ENCODE measurements around the gene CBARP.
A peak's percentile ranks its signal among the peaks of the same experiment; 100 is the strongest.

CBARP gene

DNA sequence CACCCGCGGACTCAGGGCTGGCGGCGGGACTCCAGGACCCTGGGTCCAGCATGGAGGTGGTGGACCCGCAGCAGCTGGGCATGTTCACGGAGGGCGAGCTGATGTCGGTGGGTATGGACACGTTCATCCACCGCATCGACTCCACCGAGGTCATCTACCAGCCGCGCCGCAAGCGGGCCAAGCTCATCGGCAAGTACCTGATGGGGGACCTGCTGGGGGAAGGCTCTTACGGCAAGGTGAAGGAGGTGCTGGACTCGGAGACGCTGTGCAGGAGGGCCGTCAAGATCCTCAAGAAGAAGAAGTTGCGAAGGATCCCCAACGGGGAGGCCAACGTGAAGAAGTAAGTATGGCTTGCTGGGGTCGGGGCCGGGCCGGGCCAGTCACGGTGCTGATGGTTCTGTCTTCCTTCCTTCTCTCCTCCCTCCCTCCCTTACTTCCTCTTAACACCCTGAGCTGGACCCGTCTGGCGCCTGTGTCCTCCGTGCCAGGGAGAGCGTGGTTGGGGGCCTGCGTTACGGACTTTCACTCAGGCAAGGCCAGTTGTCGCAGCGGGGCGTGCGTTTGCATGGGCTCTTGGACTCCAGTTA is 30.8 kb downstream of the CBARP start (continued):
- TF ChIP-seq ZNF449 (tag by site-specific recombination; IDR thresholded peaks at IDR 0.05) (no peak), ZNF785 (tag by site-specific recombination; IDR thresholded peaks at IDR 0.05) (no peak), KLF10 (tag by site-specific recombination; IDR thresholded peaks at IDR 0.05) (no peak), ZBTB17 (tag by site-specific recombination; IDR thresholded peaks at IDR 0.05) (no peak), HOXD13 (CRISPR knock-in tag; IDR thresholded peaks at IDR 0.05; ENCODE audit: borderline replicate concordance) (no peak), SCRT2 (tag by site-specific recombination; IDR thresholded peaks at IDR 0.05) (no peak), ZNF776 (tag by site-specific recombination; IDR thresholded peaks at IDR 0.05; ENCODE audit: borderline replicate concordance) (no peak), ZNF580 (tag by site-specific recombination; IDR thresholded peaks at IDR 0.05) (no peak), SP3 (tag by site-specific recombination; IDR thresholded peaks at IDR 0.05) (no peak), ZBTB8A (tag by site-specific recombination; IDR thresholded peaks at IDR 0.05) (no peak), SP7 (tag by site-specific recombination; IDR thresholded peaks at IDR 0.05) (no peak), ZNF114 (tag by site-specific recombination; IDR thresholded peaks at IDR 0.05) (no peak), ZNF768 (tag by site-specific recombination; IDR thresholded peaks at IDR 0.05) (no peak), ZNF426 (tag by site-specific recombination; IDR thresholded peaks at IDR 0.05) (no peak), ZNF423 (tag by site-specific recombination; IDR thresholded peaks at IDR 0.05) (no peak), ZBTB7A (tag by site-specific recombination; IDR thresholded peaks at IDR 0.05; ENCODE audit: low read depth) (no peak), ZNF843 (tag by site-specific recombination; IDR thresholded peaks at IDR 0.05) (no peak), BCL11B (tag by site-specific recombination; IDR thresholded peaks at IDR 0.05; ENCODE audit: low read depth) (no peak), ZNF341 (tag by site-specific recombination; IDR thresholded peaks at IDR 0.05; ENCODE audit: low read depth) (peak; percentile 86), OSR2 (tag by site-specific recombination; IDR thresholded peaks at IDR 0.05) (no peak), ZNF555 (tag by site-specific recombination; conservative IDR thresholded peaks at IDR 0.05) (no peak), ZNF302 (tag by site-specific recombination; IDR thresholded peaks at IDR 0.05; ENCODE audit: low read depth) (no peak), ZNF660 (tag by site-specific recombination; IDR thresholded peaks at IDR 0.05) (no peak), KLF16 (tag by site-specific recombination; IDR thresholded peaks at IDR 0.05) (no peak), ZNF830 (tag by site-specific recombination; IDR thresholded peaks at IDR 0.05; ENCODE audit: low read depth) (no peak), ZNF747 (tag by site-specific recombination; IDR thresholded peaks at IDR 0.05) (no peak), ZNF10 (tag by site-specific recombination; IDR thresholded peaks at IDR 0.05) (peak; percentile 42; the same call in 1 of the 2 replicates), ZFP37 (tag by site-specific recombination; IDR thresholded peaks at IDR 0.05) (peak; percentile 30; the same call in 1 of the 2 replicates), KLF1 (tag by site-specific recombination; IDR thresholded peaks at IDR 0.05) (no peak), ZNF16 (tag by site-specific recombination; IDR thresholded peaks at IDR 0.05; ENCODE audit: low read depth) (no peak), ZXDB (tag by site-specific recombination; IDR thresholded peaks at IDR 0.05) (no peak), ZSCAN30 (tag by site-specific recombination; IDR thresholded peaks at IDR 0.05) (no peak)
- TF ChIP-seq, protein P1, sequence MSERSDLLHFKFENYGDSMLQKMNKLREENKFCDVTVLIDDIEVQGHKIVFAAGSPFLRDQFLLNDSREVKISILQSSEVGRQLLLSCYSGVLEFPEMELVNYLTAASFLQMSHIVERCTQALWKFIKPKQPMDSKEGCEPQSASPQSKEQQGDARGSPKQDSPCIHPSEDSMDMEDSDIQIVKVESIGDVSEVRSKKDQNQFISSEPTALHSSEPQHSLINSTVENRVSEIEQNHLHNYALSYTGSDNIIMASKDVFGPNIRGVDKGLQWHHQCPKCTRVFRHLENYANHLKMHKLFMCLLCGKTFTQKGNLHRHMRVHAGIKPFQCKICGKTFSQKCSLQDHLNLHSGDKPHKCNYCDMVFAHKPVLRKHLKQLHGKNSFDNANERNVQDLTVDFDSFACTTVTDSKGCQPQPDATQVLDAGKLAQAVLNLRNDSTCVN (tag by site-specific recombination; optimal IDR thresholded peaks at IDR 0.05), result peak; percentile 32
- TF ChIP-seq, protein P2, sequence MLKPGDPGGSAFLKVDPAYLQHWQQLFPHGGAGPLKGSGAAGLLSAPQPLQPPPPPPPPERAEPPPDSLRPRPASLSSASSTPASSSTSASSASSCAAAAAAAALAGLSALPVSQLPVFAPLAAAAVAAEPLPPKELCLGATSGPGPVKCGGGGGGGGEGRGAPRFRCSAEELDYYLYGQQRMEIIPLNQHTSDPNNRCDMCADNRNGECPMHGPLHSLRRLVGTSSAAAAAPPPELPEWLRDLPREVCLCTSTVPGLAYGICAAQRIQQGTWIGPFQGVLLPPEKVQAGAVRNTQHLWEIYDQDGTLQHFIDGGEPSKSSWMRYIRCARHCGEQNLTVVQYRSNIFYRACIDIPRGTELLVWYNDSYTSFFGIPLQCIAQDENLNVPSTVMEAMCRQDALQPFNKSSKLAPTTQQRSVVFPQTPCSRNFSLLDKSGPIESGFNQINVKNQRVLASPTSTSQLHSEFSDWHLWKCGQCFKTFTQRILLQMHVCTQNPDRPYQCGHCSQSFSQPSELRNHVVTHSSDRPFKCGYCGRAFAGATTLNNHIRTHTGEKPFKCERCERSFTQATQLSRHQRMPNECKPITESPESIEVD (tag by site-specific recombination; IDR thresholded peaks at IDR 0.05), result no peak
- TF ChIP-seq, protein P3, sequence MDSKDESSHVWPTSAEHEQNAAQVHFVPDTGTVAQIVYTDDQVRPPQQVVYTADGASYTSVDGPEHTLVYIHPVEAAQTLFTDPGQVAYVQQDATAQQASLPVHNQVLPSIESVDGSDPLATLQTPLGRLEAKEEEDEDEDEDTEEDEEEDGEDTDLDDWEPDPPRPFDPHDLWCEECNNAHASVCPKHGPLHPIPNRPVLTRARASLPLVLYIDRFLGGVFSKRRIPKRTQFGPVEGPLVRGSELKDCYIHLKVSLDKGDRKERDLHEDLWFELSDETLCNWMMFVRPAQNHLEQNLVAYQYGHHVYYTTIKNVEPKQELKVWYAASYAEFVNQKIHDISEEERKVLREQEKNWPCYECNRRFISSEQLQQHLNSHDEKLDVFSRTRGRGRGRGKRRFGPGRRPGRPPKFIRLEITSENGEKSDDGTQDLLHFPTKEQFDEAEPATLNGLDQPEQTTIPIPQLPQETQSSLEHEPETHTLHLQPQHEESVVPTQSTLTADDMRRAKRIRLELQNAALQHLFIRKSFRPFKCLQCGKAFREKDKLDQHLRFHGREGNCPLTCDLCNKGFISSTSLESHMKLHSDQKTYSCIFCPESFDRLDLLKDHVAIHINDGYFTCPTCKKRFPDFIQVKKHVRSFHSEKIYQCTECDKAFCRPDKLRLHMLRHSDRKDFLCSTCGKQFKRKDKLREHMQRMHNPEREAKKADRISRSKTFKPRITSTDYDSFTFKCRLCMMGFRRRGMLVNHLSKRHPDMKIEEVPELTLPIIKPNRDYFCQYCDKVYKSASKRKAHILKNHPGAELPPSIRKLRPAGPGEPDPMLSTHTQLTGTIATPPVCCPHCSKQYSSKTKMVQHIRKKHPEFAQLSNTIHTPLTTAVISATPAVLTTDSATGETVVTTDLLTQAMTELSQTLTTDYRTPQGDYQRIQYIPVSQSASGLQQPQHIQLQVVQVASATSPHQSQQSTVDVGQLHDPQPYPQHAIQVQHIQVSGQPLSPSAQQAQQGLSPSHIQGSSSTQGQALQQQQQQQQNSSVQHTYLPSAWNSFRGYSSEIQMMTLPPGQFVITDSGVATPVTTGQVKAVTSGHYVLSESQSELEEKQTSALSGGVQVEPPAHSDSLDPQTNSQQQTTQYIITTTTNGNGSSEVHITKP (tag by site-specific recombination; IDR thresholded peaks at IDR 0.05), result peak; percentile 87

Measured in HEK293 (cell line).